ENCODE results near the gene C2orf74.

C2orf74 gene

DNA sequence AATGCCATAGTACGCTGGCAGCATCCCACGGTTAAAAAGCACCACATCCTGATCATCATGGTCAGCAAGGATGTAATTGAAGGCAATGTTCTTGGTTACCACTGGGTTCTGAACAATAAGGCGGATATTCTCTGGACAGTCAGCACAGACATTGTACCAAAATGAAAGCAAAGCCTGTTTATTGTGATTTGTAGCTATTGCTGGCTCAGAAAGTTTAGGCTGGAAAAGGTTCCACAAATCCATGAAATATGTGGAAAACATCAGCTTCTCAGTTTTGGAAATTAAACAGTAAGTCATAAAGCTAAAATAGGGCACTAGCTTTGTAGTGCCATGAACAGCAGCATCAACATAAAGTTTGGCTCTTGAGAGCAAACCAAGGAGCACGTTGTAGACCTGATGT, 52.2 kb downstream of the C2orf74 start:
- DNase-seq (ENCODE audit: low read depth), result no peak

Data from GM04504 (cell line).